Activated T-helper 17 cell treated with anti-CD3 and anti-CD28 coated beads, Interleukin-2, amount 50 U/mL, for 72 hours (primary cell): Measurements from ENCODE around the gene RFX2. TPM values are rescaled to one million over a fixed set of nuclear protein-coding genes. Genes with fewer than 3 reads are reported as not detected.

Source experiments
- ATAC-seq: fragments of 150-1000 bp; cut with Tn5 transposase; replicated peaks from 2 replicates; pipeline ENCODE4 v1.10.0; 2021; ENCODE audit warnings: mild to moderate bottlenecking, moderate library complexity
- H3K27ac Mint-ChIP-seq: one replicate; pipeline ENCODE4 v1.8.0; 2022; ENCODE audit warnings: mixed read lengths
- H3K27me3 Mint-ChIP-seq: one replicate; pipeline ENCODE4 v1.8.0; 2022; ENCODE audit warnings: mixed read lengths
- H3K36me3 Mint-ChIP-seq: one replicate; pipeline ENCODE4 v1.8.0; 2022; ENCODE audit warnings: low read depth, mild to moderate bottlenecking, mixed read lengths
- H3K4me1 Mint-ChIP-seq: one replicate; pipeline ENCODE4 v1.8.0; 2022; ENCODE audit warnings: mixed read lengths
- H3K4me3 Mint-ChIP-seq: one replicate; pipeline ENCODE4 v1.8.0; 2022; ENCODE audit warnings: mild to moderate bottlenecking, mixed read lengths
- H3K9me3 Mint-ChIP-seq: one replicate; pipeline ENCODE4 v1.8.0; 2022; ENCODE audit warnings: mixed read lengths
- total RNA-seq, 2 donors: library from RNA; stranded (reverse); gene quantifications; one replicate each; pipeline ENCODE4 v1.2.3, GENCODE V29; 2022

The RFX2 gene
- total RNA-seq, 2 donors from 2014 or later, result 9.7 to 20.7 TPM

DNA sequence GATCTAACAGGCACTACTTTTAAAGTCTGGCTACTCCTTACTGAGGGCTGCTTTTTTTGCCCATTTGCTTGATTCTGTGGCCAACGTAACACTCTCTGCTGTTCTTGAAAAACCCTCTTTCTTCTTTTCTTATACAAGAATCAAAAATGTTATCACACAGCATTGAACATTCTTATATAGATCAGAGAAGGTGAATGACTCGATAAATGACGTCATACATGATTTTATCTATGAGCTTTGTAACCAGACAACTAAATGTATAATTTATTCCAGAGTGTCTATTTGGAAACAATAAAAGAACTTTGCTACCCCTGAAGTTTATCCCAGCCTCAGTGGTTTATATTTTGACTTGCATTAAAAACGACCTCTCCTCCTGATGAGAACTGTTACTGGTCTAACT is 12.4 kb downstream of the RFX2 start:
- Mint-ChIP-seq H3K4me3 (no peak overlapping the region), H3K27ac (no peak overlapping the region), H3K36me3 (no peaks in the 10 kb centered on the region), H3K27me3 (no peaks in the 10 kb centered on the region), H3K9me3 (peaks cover 7% of the 10 kb centered on the region), H3K4me1 (peaks cover 14% of the 10 kb centered on the region)
- no peak for ATAC-seq

DNA sequence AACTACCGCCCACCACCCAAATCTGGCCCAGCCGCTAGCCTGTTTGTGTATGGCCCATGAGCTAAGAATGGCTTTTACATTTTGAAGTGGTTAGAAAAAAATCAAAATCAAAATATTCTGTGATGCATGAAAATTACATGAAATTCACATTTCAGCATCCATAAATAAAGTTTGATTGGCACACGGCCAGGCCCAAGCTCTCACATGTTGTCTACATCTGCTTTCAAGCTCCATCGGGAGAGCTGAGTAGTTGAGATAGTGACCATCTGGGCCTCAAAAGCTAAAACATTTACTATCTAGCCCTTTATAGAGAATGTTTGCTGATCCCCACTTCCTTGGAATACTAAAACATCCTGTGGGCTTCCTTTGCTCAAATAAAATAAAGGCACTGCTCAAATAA is 14.5 kb downstream of the RFX2 start:
- H3K4me1 Mint-ChIP-seq, result peaks cover 9% of the 10 kb centered on the region
- H3K27ac Mint-ChIP-seq, result no peak overlapping the region
- H3K4me3 Mint-ChIP-seq, result no peak overlapping the region
- no peak for ATAC-seq
- no peaks in the 10 kb centered on the region for H3K27me3 Mint-ChIP-seq
- H3K9me3 Mint-ChIP-seq, result peaks cover 7% of the 10 kb centered on the region
- no peaks in the 10 kb centered on the region for H3K36me3 Mint-ChIP-seq

DNA sequence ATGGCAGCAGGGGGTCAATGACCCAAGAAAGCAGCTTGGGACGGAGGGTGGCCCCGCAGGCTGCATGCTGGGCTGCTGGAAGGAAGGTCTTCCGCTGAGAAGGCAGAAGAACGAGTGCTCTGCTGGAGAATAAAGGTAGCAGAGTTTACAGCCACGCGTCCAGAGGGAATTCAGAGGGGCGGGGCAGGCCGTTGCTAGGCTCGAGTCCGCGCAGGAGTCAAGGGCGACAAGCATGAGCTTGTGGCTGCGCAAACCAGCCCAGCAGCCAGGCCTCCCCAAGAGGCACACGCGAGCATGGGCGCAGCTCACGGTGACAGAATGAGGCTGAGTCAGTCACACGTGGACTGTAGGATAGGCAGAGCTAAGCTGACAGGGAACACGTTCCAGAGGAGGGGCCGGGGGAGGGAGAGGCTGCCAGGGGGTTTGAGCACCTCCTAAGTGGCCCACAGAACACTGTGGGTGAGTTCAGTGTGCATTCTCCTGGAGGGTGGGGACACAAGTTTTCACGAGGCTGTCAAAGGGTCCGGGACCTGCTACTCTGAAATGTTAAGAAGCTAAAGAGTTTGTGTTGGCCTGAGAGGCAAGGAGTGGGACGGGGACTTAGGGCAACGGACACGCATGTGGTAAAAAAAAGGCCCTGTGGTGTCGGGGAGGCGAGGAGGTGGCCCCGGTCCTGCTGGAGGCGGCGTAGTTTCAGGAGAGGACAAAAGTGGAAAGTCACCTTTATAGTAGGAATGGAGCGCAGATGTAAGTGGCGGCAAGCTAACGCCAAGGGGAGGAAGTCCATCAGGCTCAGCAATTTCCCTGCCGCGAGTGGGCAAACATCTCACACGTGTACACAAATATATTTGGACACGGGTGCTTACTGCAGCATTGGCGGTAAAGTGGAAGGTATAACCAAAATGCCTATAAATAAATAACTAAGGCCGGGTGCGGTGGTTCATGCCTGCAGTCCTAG is 17.7 kb downstream of the RFX2 start:
- Mint-ChIP-seq H3K4me1 (peaks cover 8% of the 10 kb centered on the region), H3K9me3 (no peaks in the 10 kb centered on the region), H3K27ac (no peak overlapping the region), H3K4me3 (no peak overlapping the region), H3K27me3 (no peaks in the 10 kb centered on the region), H3K36me3 (no peaks in the 10 kb centered on the region)
- no peak for ATAC-seq

DNA sequence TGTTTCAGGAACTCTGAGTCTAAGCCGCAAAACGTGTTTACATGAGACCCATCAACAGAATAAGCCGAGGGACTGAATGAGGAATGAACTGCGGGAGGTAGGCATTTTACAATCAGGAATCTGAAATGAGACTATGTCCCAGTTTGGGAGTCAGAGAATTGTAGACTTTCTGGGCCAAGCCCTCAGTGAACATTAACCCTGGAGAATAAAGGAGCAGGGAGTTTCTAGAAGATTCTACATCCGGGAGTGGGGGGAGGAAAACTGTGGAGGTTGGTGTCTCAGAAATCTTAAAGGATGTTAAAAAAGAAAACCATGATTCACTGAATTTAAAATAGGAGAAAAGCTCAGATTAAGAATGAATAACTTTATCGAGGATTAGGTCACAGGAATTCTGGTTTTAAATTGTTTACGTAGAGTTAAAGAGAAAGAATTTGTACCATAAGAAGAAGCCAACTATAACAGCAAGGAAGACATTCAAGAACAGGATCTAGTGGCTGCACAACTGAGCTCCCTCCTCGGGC is 18.5 kb downstream of the RFX2 start:
- Mint-ChIP-seq H3K36me3 (no peaks in the 10 kb centered on the region), H3K9me3 (no peaks in the 10 kb centered on the region), H3K4me3 (no peak overlapping the region), H3K4me1 (peaks cover 16% of the 10 kb centered on the region), H3K27ac (no peak overlapping the region), H3K27me3 (no peaks in the 10 kb centered on the region)
- ATAC-seq, result no peak

DNA sequence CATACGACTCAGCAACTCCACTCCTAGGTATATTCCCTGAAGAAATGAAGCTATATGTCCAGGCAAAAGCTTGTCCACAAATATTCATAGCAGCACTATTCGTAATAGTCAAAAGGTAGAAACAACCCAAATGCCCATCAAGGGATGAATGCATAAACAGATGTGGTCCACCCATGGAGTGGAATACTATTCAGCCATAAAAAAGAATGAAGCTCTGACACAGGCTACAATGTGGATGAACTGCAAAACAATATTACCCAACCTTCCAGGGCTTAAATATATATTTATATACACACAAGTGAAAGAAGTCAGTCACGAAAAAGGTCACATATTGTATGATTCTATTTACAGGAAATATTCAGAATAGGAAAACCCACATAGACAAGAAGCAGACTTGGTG is 19.7 kb downstream of the RFX2 start:
- H3K27ac Mint-ChIP-seq, result no peak overlapping the region
- H3K4me3 Mint-ChIP-seq, result no peak overlapping the region
- H3K4me1 Mint-ChIP-seq, result peaks cover 21% of the 10 kb centered on the region
- no peak for ATAC-seq
- no peaks in the 10 kb centered on the region for H3K36me3 Mint-ChIP-seq
- no peaks in the 10 kb centered on the region for H3K9me3 Mint-ChIP-seq
- H3K27me3 Mint-ChIP-seq, result no peaks in the 10 kb centered on the region

DNA sequence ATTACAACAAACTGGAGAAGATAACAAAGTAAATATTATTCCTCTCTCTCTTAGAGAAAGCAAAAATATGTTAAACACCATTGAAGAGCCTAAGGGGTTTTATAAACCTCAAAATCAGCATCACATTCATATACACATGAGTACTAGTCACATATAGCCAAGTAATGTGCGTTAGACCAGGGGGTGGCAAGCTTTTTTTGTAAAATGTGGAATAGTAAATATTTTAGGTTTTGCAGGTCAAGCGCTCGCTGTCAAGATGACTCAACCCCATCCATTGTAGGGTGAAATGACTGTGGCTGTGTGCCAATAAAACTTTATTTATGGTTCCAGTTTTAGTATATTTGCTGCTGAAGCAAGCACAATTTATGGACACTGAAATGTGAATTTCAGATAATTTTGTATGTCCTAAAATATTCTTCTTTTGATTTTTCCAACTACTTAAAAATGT is 21.7 kb downstream of the RFX2 start:
- Mint-ChIP-seq H3K4me3 (peak overlapping the region; percentile 69), H3K36me3 (no peaks in the 10 kb centered on the region), H3K27me3 (no peaks in the 10 kb centered on the region), H3K9me3 (no peaks in the 10 kb centered on the region), H3K4me1 (peaks cover 21% of the 10 kb centered on the region), H3K27ac (no peak overlapping the region)
- ATAC-seq, result no peak

DNA sequence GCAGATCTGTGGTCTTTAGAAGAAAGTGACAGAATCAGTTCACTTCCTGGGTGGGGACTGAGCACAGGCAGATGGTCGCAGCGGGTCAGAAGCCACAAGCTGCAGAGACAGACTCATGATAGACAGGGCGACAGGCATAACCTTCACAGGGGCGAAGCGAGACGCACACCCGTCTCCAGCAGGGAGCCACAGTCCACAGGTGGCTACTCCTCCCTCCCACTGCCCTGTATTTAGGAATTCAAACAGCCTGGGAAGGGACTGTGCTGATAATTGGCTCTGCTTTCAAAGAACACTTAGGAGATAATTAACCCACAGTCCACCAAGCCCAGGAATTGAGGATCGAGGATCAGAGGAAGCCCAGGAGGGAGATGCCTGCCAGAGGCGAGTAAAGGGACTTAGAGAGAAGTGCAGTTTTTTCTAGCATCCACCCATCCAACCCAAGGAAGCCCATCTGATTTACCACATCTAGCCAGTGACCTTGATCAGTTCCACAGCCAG is 23.2 kb downstream of the RFX2 start:
- Mint-ChIP-seq H3K4me3 (peak overlapping the region; percentile 69), H3K36me3 (no peaks in the 10 kb centered on the region), H3K9me3 (no peaks in the 10 kb centered on the region), H3K27me3 (no peaks in the 10 kb centered on the region), H3K27ac (peak overlapping the region; percentile 61), H3K4me1 (peaks cover 21% of the 10 kb centered on the region)
- ATAC-seq, result peak; percentile 31

DNA sequence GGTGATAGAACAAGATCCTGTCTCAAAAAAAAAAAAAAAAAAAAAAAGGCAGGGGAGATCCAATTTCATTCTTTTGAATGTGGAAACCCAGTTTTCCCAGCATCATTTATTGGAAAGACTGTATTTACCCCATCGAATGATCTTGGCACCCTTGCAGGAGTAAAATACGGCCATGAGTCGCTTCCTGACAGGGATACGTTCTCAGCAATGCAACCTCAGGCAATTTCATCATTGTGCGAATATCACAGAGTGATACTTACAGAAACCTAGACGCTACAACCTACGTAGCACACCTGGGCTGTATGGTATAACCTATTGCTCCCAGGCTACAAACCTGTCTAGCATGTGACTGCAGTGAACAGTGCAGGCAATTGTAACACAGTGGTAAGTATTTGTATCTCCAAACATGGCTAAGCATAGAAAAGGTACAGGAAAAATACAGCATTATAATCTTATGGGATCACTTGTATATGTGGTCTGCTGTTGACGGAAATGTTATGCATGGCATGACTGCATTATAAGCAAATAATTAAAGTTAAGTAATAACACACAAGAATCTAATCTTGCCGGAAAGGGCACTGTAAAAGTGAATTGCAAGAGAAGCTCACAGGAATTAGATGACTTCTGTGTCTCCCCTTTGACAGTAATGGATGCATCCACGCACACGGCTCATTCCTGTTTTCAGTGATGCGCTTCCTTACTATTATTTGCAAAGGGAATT is 24.1 kb downstream of the RFX2 start:
- ATAC-seq, result no peak
- no peaks in the 10 kb centered on the region for H3K27me3 Mint-ChIP-seq
- H3K27ac Mint-ChIP-seq, result peak overlapping the region; percentile 61
- no peaks in the 10 kb centered on the region for H3K36me3 Mint-ChIP-seq
- peak overlapping the region; percentile 69 for H3K4me3 Mint-ChIP-seq
- peaks cover 21% of the 10 kb centered on the region for H3K4me1 Mint-ChIP-seq
- no peaks in the 10 kb centered on the region for H3K9me3 Mint-ChIP-seq

DNA sequence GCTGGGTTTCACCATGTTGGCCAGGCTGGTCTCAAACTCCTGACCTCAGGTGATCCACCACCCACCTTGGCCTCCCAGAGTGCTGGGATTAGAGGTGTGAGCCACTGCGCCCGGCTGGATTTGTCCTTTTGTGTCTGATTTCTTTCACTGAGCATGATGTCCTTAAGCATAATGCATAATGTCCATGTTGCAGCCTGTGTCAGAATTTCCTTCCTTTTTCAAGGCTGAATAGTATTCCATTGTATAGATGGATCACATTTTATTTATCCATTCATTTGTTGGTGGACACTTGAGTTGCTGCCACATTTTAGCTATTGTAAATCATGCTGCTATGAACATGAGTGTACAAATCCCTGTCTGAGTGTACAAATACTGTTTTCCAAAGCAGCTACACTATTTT is 25.5 kb downstream of the RFX2 start:
- no peak for ATAC-seq
- Mint-ChIP-seq H3K36me3 (no peaks in the 10 kb centered on the region), H3K4me3 (no peak overlapping the region), H3K9me3 (no peaks in the 10 kb centered on the region), H3K27ac (no peak overlapping the region), H3K4me1 (peaks cover 21% of the 10 kb centered on the region), H3K27me3 (no peaks in the 10 kb centered on the region)

DNA sequence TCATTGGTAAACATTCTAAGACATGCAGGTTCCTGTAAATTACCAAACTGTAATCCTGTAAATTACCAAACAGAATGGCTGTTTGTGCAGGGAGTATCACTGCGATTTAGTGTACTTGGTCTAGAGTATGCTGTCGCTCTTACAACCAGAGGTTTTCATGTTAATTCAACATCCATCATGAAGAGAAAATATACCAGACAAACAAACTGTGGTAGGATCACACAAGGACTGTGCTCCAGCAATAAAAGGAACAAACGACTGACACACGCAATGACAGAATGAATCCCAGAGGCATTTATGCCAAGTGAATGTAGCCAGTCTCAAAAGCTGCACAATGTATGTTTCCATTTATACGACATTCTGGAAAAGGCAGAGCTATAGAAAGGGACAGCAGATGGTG is 31.2 kb downstream of the RFX2 start:
- ATAC-seq, result no peak
- no peak overlapping the region for H3K4me3 Mint-ChIP-seq
- no peaks in the 10 kb centered on the region for H3K9me3 Mint-ChIP-seq
- no peaks in the 10 kb centered on the region for H3K27me3 Mint-ChIP-seq
- H3K36me3 Mint-ChIP-seq, result no peaks in the 10 kb centered on the region
- no peak overlapping the region for H3K27ac Mint-ChIP-seq
- H3K4me1 Mint-ChIP-seq, result peaks cover 4% of the 10 kb centered on the region

DNA sequence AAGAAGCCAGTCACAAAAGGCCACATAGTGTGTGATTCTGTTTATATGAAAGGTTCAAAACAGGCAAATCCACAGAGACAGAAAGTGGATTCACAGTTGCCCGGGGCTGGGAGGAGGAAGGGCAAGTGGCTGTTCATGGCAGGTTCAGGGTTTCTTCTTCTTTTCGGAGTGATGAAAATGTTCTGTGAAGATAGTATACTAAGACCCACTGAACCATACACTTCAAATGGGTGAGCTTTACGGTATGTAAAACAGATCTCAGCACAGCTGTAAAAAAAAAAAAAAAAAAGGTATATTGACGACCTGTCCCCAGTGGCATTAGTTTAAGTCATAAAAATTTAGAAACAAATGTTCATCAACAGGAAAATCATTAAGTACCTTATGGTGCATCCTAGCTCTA is 32.2 kb downstream of the RFX2 start:
- H3K36me3 Mint-ChIP-seq, result no peaks in the 10 kb centered on the region
- ATAC-seq, result no peak
- no peak overlapping the region for H3K27ac Mint-ChIP-seq
- H3K4me1 Mint-ChIP-seq, result peaks cover 4% of the 10 kb centered on the region
- H3K4me3 Mint-ChIP-seq, result no peak overlapping the region
- no peaks in the 10 kb centered on the region for H3K27me3 Mint-ChIP-seq
- H3K9me3 Mint-ChIP-seq, result no peaks in the 10 kb centered on the region

DNA sequence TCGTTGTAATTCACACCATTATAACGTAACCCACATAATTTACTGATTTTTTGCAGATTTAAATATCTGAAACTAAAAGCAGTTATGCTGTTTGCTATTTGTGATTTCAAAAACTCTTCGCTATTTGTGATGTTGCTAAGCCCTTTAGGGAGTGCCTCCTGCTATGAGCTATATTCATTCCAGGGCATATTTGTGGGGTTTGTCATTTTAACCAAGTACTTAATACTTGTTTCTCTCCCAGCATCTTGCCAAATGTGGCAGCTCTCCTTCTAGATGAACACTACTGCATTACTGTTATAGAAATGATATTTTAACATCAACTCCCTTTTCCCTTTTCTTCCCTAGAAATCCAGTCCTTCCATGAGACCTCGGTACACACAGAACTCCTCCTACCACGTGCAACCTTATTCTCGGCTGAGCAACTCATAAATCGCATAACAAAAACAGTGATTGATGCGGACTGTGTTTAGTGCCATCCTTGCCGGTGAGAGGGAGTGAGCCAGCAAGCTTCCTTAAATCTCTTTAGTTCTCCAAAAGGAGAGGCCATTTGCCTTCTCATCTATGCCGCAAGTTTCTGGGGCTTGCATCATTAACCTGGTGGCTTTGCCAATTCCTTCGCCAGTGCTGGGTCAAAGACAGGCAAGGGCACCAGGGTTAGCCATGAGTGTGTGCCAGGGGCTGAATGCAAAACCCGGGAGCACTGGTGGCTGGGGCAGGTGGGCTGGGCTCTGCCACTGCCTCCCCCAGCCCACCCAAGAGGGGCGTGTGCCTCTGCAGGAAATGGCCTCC is 33.4 kb downstream of the RFX2 start:
- H3K4me3 Mint-ChIP-seq, result no peak overlapping the region
- H3K27ac Mint-ChIP-seq, result no peak overlapping the region
- ATAC-seq, result no peak
- no peaks in the 10 kb centered on the region for H3K27me3 Mint-ChIP-seq
- peaks cover 4% of the 10 kb centered on the region for H3K4me1 Mint-ChIP-seq
- H3K9me3 Mint-ChIP-seq, result no peaks in the 10 kb centered on the region
- H3K36me3 Mint-ChIP-seq, result no peaks in the 10 kb centered on the region

DNA sequence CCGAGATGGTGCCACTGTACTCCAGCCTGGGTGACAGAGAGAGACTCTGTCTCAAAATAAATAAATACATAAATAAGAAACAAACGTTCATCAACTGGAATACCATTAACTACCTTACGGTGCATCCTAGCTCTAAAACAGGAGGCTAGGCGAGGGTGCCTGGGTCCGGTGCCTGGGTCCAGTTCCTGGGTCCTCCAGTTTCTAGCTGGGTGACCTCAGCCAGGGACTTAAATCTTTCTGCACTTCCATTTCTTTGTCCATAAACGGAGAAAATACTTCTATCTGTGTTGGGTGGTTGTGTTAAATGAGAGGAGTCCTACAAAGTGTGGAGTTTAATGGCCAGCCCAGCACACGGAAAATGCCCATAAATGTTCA is 34.0 kb downstream of the RFX2 start:
- Mint-ChIP-seq H3K4me3 (no peak overlapping the region), H3K27me3 (no peaks in the 10 kb centered on the region), H3K36me3 (no peaks in the 10 kb centered on the region), H3K4me1 (peaks cover 4% of the 10 kb centered on the region), H3K27ac (no peak overlapping the region), H3K9me3 (no peaks in the 10 kb centered on the region)
- ATAC-seq, result no peak

DNA sequence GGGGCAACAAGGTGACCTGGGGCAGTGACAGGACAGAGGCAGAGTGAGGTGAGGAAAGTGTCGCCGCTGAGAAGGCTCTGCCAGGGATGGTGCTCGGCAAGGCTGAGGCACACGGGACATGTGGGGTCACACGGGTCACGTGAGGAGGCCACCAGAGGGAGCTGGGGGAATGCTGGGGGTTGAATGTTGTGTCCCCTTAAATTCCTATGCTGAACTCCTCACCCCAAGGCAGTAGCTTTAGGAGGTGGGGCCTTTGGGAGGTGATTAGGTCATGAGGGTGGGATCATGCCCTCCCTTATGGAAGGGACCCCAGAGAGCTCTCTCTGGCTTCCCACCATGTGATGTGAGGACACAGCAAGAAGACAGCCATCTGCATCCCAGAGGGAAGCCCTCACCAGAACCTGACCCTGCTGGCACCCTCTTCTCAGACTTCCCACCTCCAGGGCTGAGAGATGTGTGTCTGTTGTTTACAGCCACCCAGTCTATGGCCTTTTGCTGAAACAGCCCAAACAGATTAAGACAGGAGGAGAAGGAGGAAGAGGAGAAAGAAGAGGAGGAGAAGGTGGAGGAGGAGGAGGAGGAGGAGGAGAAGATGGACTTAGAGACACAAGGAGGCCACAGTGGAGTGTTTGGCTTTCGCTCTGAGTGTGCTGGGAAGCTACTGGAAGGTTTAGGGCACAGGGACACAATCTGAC is 35.4 kb downstream of the RFX2 start:
- no peaks in the 10 kb centered on the region for H3K27me3 Mint-ChIP-seq
- H3K36me3 Mint-ChIP-seq, result no peaks in the 10 kb centered on the region
- no peak overlapping the region for H3K27ac Mint-ChIP-seq

More for the DNA sequence above, 35.4 kb downstream of the RFX2 start:
- Mint-ChIP-seq H3K4me1 (peaks cover 5% of the 10 kb centered on the region), H3K4me3 (no peak overlapping the region), H3K9me3 (no peaks in the 10 kb centered on the region)
- ATAC-seq, result no peak
